HL-60 (cell line): ENCODE measurements around the gene DYNLT2.

ENCODE experiments used
- DNase-seq, 2 experiments: peaks; one replicate each; pipeline ENCODE4 v3.0.0-alpha.2; 2010 to 2020; ENCODE audit warnings: low read depth in 1 of 2, low spot score in 1 of 2
- H3K27ac ChIP-seq: fragments of 250-450 bp; sonication (Bioruptor Pico); replicated peaks from 2 replicates; pipeline ENCODE4 v1.5.1; 2020; ENCODE audit warnings: mild to moderate bottlenecking, moderate library complexity
- H3K27me3 ChIP-seq: fragments of 250-450 bp; sonication (Bioruptor Pico); 2 replicates; pipeline ENCODE4 v1.5.1; 2021; ENCODE audit warnings: mild to moderate bottlenecking, moderate library complexity; ENCODE audit not compliant: insufficient read depth, poor library complexity, severe bottlenecking
- H3K4me3 ChIP-seq: replicated peaks from 2 replicates; pipeline ENCODE4 v1.5.1; 2011; ENCODE audit warnings: mild to moderate bottlenecking, control low read depth, low read length; ENCODE audit not compliant: insufficient read depth
- CTCF ChIP-seq: IDR thresholded peaks from one replicate; pipeline ENCODE4 v1.5.1; 2011; ENCODE audit warnings: low read length, control low read depth, inconsistent platforms; ENCODE audit not compliant: insufficient read depth
- GABPA ChIP-seq: IDR thresholded peaks from 2 replicates; pipeline ENCODE4 v1.6.1; 2012; ENCODE audit warnings: low read depth
- POLR2AphosphoS5 ChIP-seq: IDR thresholded peaks from 2 replicates; pipeline ENCODE4 v1.6.1; 2012; ENCODE audit warnings: low read depth
- SPI1 ChIP-seq: IDR thresholded peaks from 2 replicates; pipeline ENCODE4 v1.6.1; 2012; ENCODE audit warnings: low read depth, mild to moderate bottlenecking, borderline replicate concordance
- TF ChIP-seq, protein P1 (sequence below): IDR thresholded peaks from 2 replicates; pipeline ENCODE4 v1.6.1; 2012; ENCODE audit warnings: low read depth; ENCODE audit not compliant: insufficient replicate concordance

Gene DYNLT2

DNA sequence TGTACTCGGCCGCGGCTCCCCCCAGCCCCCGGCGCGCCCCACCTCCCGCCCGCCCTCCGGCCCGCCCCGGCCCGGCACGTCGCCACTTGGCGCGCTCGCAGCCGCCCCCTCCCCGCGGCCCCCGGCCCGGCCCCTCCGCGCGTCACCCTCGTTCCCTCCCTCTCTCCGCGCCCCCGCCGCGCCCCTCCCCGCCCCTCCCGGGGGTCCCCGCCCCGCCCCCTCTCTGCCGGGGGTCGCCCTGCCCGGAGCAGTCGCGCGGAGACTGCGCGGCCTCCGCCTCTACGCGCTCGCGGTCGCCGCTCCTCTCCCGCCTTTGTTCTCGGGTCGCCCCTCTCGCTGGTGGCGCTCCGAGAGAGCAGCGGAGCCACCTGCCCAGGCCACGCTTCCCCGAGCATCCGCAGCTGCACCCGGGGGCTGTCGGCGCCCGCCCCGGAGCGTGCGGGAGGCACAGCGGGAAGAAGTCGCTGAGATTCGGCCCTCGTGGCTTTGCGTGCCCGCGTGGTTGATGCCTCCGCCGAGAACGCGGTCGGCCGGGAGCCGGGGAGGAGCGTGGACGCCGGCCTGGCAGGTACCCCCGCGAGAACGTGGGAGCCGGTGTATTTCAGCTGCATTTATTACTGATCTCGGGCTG lies 26.8 kb downstream of the DYNLT2 start, which contains the start of gene PHF10:
Gene PHF10 (minus strand): TSS at position 7 of the 631 bp plus-strand sequence. CDS start 569 bp downstream, outside the sequence.
- DNase-seq: peak; percentile 43 to 44
- peak within 1 kb of the TSS; percentile 70 for H3K4me3 ChIP-seq
- TF ChIP-seq SPI1 (no peak), POLR2AphosphoS5 (peak; percentile 66), GABPA (no peak), CTCF (no peak)
- TF ChIP-seq, protein P1, sequence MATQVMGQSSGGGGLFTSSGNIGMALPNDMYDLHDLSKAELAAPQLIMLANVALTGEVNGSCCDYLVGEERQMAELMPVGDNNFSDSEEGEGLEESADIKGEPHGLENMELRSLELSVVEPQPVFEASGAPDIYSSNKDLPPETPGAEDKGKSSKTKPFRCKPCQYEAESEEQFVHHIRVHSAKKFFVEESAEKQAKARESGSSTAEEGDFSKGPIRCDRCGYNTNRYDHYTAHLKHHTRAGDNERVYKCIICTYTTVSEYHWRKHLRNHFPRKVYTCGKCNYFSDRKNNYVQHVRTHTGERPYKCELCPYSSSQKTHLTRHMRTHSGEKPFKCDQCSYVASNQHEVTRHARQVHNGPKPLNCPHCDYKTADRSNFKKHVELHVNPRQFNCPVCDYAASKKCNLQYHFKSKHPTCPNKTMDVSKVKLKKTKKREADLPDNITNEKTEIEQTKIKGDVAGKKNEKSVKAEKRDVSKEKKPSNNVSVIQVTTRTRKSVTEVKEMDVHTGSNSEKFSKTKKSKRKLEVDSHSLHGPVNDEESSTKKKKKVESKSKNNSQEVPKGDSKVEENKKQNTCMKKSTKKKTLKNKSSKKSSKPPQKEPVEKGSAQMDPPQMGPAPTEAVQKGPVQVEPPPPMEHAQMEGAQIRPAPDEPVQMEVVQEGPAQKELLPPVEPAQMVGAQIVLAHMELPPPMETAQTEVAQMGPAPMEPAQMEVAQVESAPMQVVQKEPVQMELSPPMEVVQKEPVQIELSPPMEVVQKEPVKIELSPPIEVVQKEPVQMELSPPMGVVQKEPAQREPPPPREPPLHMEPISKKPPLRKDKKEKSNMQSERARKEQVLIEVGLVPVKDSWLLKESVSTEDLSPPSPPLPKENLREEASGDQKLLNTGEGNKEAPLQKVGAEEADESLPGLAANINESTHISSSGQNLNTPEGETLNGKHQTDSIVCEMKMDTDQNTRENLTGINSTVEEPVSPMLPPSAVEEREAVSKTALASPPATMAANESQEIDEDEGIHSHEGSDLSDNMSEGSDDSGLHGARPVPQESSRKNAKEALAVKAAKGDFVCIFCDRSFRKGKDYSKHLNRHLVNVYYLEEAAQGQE: peak; percentile 34

DNA sequence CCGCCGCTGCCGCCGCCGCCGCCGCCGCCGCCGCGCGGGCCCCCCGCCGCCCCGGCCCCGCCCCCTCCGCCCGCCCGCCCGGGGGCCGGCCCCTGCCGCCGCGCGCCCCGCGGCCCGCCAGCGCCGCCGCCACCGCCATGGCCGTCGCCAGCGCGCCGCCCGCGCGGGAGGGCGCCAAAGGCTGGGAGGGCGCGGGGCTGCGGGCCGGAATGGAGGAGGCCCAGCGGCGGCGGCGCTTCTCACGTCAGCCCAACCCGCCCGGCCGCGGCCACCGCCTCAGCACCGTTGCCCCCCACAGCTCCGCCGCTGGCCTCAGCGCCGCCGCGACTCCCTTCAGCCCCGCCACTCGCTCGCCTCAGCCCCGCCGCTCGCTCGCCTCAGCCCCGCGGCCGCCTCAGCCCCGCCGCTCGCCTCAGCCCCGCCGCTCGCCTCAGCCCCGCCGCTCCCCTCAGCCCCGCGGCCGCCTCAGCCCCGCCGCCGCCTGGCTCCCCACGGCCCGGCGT lies 27.3 kb downstream of the DYNLT2 start:
- Histone ChIP-seq H3K4me3 (peak overlapping the region; percentile 28), H3K27ac (no peak overlapping the region), H3K27me3 (no peaks in the 10 kb centered on the region)
- peak in 1 of 2 experiments; percentile 7 for DNase-seq
- TF ChIP-seq GABPA: no peak
- 0 out of 2 replicates have a peak, but pooled peaks have one; percentile 12 for TF ChIP-seq POLR2AphosphoS5

More for the DNA sequence above, 26.8 kb downstream of the DYNLT2 start, which contains the start of gene PHF10:
- Histone ChIP-seq H3K27me3 (no peaks in the 10 kb centered on the region), H3K27ac (peak within 1 kb of the TSS; percentile 81)

GRCh38 chr6:169723200-169723909 lies 28.0 kb downstream of the DYNLT2 start:
- Histone ChIP-seq H3K4me3 (peak overlapping the region; percentile 70), H3K27ac (peak overlapping the region; percentile 73), H3K27me3 (no peaks in the 10 kb centered on the region)
- DNase-seq: peak in 1 of 2 experiments; percentile 67
- no peak for TF ChIP-seq SPI1
- TF ChIP-seq POLR2AphosphoS5: 0 out of 2 replicates have a peak, but pooled peaks have one; percentile 4

GRCh38 chr6:169722362-169723199 lies 28.8 kb downstream of the DYNLT2 start:
- Histone ChIP-seq H3K27me3 (no peaks in the 10 kb centered on the region), H3K27ac (peak overlapping the region; percentile 73), H3K4me3 (peak overlapping the region; percentile 70)
- DNase-seq: peak; percentile 42 to 73
- TF ChIP-seq POLR2AphosphoS5: peak; percentile 53; the same call in 1 of the 2 replicates
- TF ChIP-seq CTCF: no peak

- H3K4me3 ChIP-seq: no peak overlapping the region
- DNase-seq: no peak
- H3K27ac ChIP-seq: no peak overlapping the region
- TF ChIP-seq GABPA (no peak), SPI1 (no peak), POLR2AphosphoS5 (no peak), CTCF (no peak)
- TF ChIP-seq, protein P1: no peak
- H3K27me3 ChIP-seq: no peaks in the 10 kb centered on the region
Observed at GRCh38 chr6:169720207-169720855, 31.0 kb downstream of the DYNLT2 start.
